HepG2 (cell line): ENCODE data around the gene PEAR1. TPM values are rescaled to one million over a fixed set of nuclear protein-coding genes. Genes with fewer than 3 reads are reported as not detected.

Experiments used
- ATAC-seq: fragments of 200-7000 bp; cut with Tn5 transposase; 3 replicates; pipeline ENCODE4 v1.9.1; 2020; ENCODE audit warnings: mild to moderate bottlenecking, moderate library complexity
- BruUV-seq: library from RNA; stranded (reverse); fragments of 400-500 nt; replicated peaks from 2 replicates; lab custom pipeline; 2021; lab: Mats Ljungman, UMichigan
- CTCF ChIA-PET: fragments of 300-600 bp; formaldehyde crosslinking; extraction: SDS; loops from one replicate; lab custom pipeline; 2021; ENCODE audit warnings: low total read pairs, inconsistent platforms, low intra/inter-chr PET ratio; lab: Yijun Ruan, JAX
- POLR2A ChIA-PET: fragments of 350-600 bp; sonication (Branson Sonifier 250); formaldehyde crosslinking; loops from one replicate; lab custom pipeline; 2020; ENCODE audit warnings: antibody characterized with exemption, inconsistent platforms; lab: Yijun Ruan, JAX
- DNase-seq: peaks from one replicate; pipeline ENCODE4 v3.0.0-alpha.2; 2015; ENCODE audit warnings: low spot score
- FAIRE-seq: peaks from 3 replicates; lab custom pipeline; 2011; peaks lifted over from hg19 to GRCh38; lab: Jason Lieb, UNC
- H2AFZ ChIP-seq: one replicate; pipeline ENCODE4 v1.6.1; 2011; ENCODE audit warnings: low read length, inconsistent platforms
- H3K27ac ChIP-seq: fragments of 300-600 bp; 3 replicates; pipeline ENCODE4 v1.8.0; 2011; ENCODE audit warnings: mixed run types, mild to moderate bottlenecking, mixed read lengths, low read length, inconsistent platforms; ENCODE audit not compliant: insufficient read depth; ENCODE audit errors: extremely low read length
- H3K27me3 ChIP-seq, 2 experiments: fragments of 200-600 bp in 1 of 2; 2 replicates in 1 of 2; 3 replicates in 1 of 2; pipeline versions ENCODE4 v1.6.0 to v1.8.0; 2011; ENCODE audit warnings: low read length in 2 of 2, mild to moderate bottlenecking in 2 of 2, moderate library complexity in 2 of 2, inconsistent platforms in 1 of 2; ENCODE audit not compliant: insufficient read depth in 2 of 2, control insufficient read depth in 1 of 2
- H3K36me3 ChIP-seq, 2 experiments: fragments of 200-600 bp in 1 of 2; replicated peaks in 1 of 2; 2 replicates in 1 of 2; 3 replicates in 1 of 2; pipeline versions ENCODE4 v1.5.1 to v1.8.0; 2011; ENCODE audit warnings: low read length in 2 of 2, inconsistent platforms in 1 of 2; ENCODE audit not compliant: insufficient read depth in 2 of 2, control insufficient read depth in 1 of 2
- H3K4me1 ChIP-seq: 2 replicates; pipeline ENCODE4 v1.5.1; 2012; ENCODE audit warnings: low read length, inconsistent platforms; ENCODE audit not compliant: insufficient read depth
- H3K4me2 ChIP-seq: 2 replicates; pipeline ENCODE4 v1.6.0; 2011; ENCODE audit warnings: low read depth, low read length, inconsistent platforms
- H3K4me3 ChIP-seq, 3 experiments: fragments of 200-600 bp in 1 of 3; sonication (generic), shearing (Covaris generic) in 1 of 3; replicated peaks in 1 of 3; 2 replicates each; pipeline ENCODE4 v1.5.1; 2011 to 2016; ENCODE audit warnings: low read length in 3 of 3, inconsistent platforms in 2 of 3, low read depth in 2 of 3, mild to moderate bottlenecking in 2 of 3, control low read depth in 1 of 3, mixed read lengths in 1 of 3; ENCODE audit not compliant: insufficient read depth in 1 of 3
- H3K79me2 ChIP-seq: one replicate; pipeline ENCODE4 v1.6.1; 2011; ENCODE audit warnings: low read length, inconsistent platforms; ENCODE audit not compliant: insufficient read depth
- H3K9ac ChIP-seq: 2 replicates; pipeline ENCODE4 v1.6.0; 2011; ENCODE audit warnings: mild to moderate bottlenecking, low read depth, low read length, inconsistent platforms; ENCODE audit not compliant: insufficient read depth
- H3K9me3 ChIP-seq: 2 replicates; pipeline ENCODE4 v1.5.1; 2012; ENCODE audit warnings: mild to moderate bottlenecking, low read length
- H4K20me1 ChIP-seq: 2 replicates; pipeline ENCODE4 v1.6.0; 2011; ENCODE audit warnings: inconsistent platforms, mild to moderate bottlenecking, low read length, moderate library complexity; ENCODE audit not compliant: insufficient read depth
- HOMEZ ChIP-seq: IDR thresholded peaks from 2 replicates; pipeline ENCODE4 v1.6.1; 2016; ENCODE audit warnings: low read depth
- PRDM15 ChIP-seq: sonication (generic); formaldehyde crosslinking; IDR thresholded peaks from 2 replicates; pipeline ENCODE4 v1.4.0; 2020; ENCODE audit warnings: missing genetic modification reagents
- SP5 ChIP-seq: IDR thresholded peaks from 2 replicates; pipeline ENCODE4 v1.6.1; 2016; ENCODE audit warnings: low read depth, borderline replicate concordance
- ZNF263 ChIP-seq: sonication (generic); formaldehyde crosslinking; IDR thresholded peaks from 2 replicates; pipeline ENCODE4 v1.4.0; 2020; ENCODE audit warnings: missing genetic modification reagents
- ZSCAN31 ChIP-seq: sonication (generic); formaldehyde crosslinking; IDR thresholded peaks from 2 replicates; pipeline ENCODE4 v1.5.0; 2020; ENCODE audit warnings: low read depth, mild to moderate bottlenecking, missing genetic modification reagents
- WGBS: methylation state at CpG from one replicate; pipeline ENCODE4 v1.1.6; 2017; ENCODE audit warnings: low lambda C conversion rate; 5-methylcytosine and 5-hydroxymethylcytosine counted together
- in situ Hi-C: cut with HindIII; loops from 2 replicates; pipeline ENCODE4 v1.10.0; 2017; ENCODE audit warnings: low pct_unique_long_range_greater_than_20kb; ENCODE audit not compliant: extremely low pct_ligation_motif_present
- intact Hi-C: fragments of 100-400 bp; cut with micrococcal nuclease; formaldehyde crosslinking; loops from one replicate; pipeline ENCODE4 v1.10.0; 2022; ENCODE audit not compliant: unreplicated experiment
- polyA plus RNA-seq, 8 experiments: library from polyadenylated mRNA; depleted of rRNA in 3 of 8; stranded (reverse) in 7 of 8; unstranded in 1 of 8; fragments of >200 nt; fragmentation: Illumina TruSeq in 4 of 8; extraction: Trizol in 4 of 8; gene quantifications; 2 replicates each; pipeline versions ENCODE4 v1.2.1 to v1.2.3, GENCODE V29; 2011 to 2016; ENCODE audit warnings: low read depth in 4 of 8, missing spikeins in 1 of 8, mixed read lengths in 1 of 8; ENCODE audit not compliant: insufficient read depth in 1 of 8
- total RNA-seq, 5 experiments: library from RNA; depleted of rRNA; stranded (reverse); fragments of >200 nt; fragmentation: Illumina TruSeq; extraction: Trizol; gene quantifications; 2 replicates each; pipeline ENCODE4 v1.2.3, GENCODE V29; 2016; ENCODE audit warnings: low read depth in 1 of 5

The PEAR1 gene
- total and polyA plus RNA-seq, 2 of the 13 experiments (the other 11 are each of a cell fraction or from before 2014, with no cell fraction given) = 0.27 to 0.41 TPM

- TF ChIP-seq PRDM15 (CRISPR knock-in tag) = no peak
- no peak for TF ChIP-seq HOMEZ (CRISPR knock-in tag)
- no peak for TF ChIP-seq SP5
Measured at GRCh38 chr1:156912310-156912709, 18.8 kb downstream of the PEAR1 start (continued).

GRCh38 chr1:156912861-156913808, 19.6 kb downstream of the PEAR1 start:
- WGBS = 41% methylated on average over 16 of the region's 24 CpGs
- Histone ChIP-seq H3K27me3 (peaks cover 2 to 19% of the 10 kb centered on the region in 2 experiments; a peak in 4 of 5 replicates), H3K36me3 (no peaks in the 10 kb centered on the region), H3K27ac (no peak overlapping the region), H4K20me1 (no peaks in the 10 kb centered on the region), H3K9me3 (no peaks in the 10 kb centered on the region), H3K4me3 (no peak overlapping the region), H3K4me2 (no peak overlapping the region), H3K4me1 (peaks cover 2% of the 10 kb centered on the region; the same call in 1 of the 2 replicates), H3K79me2 (no peaks in the 10 kb centered on the region), H2AFZ (no peak overlapping the region), H3K9ac (no peak overlapping the region)
- POLR2A ChIA-PET = no interaction called here
- CTCF ChIA-PET = no interaction called here
- TF ChIP-seq ZSCAN31 = no peak
- peak; percentile 65; the same call in 1 of the 2 replicates for TF ChIP-seq ZNF263 (CRISPR knock-in tag)
- no peak for FAIRE-seq
- intact Hi-C loops (no loop called here), in situ Hi-C loops (no loop called here)
- no TSS peak for BruUV-seq
- no peak for DNase-seq
- peak; percentile 79 for ATAC-seq
